Stimulated activated CD4-positive, alpha-beta T cell treated with anti-CD3 and anti-CD28 coated beads, Interleukin-2, amount 100 ng/mL, for 4 hours (primary cell): ENCODE results near the gene SLC30A2.
"Not testable (repeated sequence)": the region's sequence is repeated elsewhere in the genome, so short reads cannot be mapped to it uniquely, and the experiment has no call there.

ENCODE experiments used
- DNase-seq: peaks from one replicate; pipeline ENCODE4 v3.0.0-alpha.2; 2020; ENCODE audit warnings: low read depth

Gene SLC30A2

DNA sequence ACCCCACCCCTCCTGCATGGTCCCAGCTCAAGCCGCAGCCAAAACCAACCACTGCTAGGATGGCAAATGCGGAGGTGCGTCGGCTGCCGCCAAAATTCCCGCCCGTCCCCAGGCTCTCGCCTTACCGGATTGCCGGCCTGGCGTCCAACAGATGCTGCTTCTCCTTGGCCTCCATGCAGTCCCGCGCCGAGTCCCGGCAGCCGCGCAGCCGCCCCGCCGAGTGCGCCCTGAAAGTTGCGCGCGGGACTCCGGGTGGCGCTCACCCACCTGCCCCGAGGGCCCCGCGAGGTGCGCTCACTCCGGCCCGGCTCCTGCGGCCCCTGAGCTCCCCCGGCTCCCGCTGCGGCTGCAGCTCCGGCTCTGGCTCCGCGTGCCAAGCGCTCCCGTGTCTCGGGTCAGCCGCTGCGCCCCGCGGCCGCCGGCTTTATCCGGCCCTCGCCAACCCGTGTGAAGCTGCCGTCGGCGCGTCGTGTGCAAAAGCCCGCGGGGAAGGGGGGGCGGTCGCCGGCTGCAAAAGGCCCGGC, at the start of gene SLC30A2:
SLC30A2 (minus strand) TSS at position 397 of the 524 bp plus-strand sequence; CDS start at position 175, 222 bp downstream.
- no peak for DNase-seq

GRCh38 chr1:26094677-26095383, 48.9 kb upstream of the SLC30A2 start:
- DNase-seq: no peak

DNA sequence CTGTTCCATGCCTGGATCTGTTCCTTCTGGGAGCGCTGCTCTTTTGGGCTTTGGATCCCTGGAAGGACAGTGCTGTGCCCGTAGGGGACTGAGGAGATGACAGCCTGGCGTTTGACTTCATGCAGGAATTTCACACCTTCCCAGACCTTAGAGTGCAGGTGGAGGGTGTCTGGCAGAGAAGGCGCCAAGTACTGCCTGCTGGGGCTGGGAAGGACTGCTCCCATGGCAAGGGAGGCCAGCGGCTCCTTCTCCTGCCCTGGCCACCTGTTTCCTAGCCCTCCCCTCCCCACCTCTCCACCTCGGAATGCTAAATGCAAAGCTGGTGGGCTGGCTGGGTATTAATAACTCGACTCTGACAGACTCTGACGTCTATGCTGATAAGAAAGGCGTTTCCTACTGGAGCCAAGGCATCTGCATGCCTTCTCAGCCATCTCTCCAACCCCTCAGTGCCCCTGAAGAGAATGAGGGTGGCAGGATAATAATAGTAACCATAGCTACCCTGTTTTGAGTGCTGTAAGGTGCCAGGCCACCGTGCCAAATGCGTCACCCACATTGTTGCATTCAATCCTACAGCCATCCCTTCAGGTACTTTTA, 48.3 kb upstream of the SLC30A2 start:
- DNase-seq: no peak

DNA sequence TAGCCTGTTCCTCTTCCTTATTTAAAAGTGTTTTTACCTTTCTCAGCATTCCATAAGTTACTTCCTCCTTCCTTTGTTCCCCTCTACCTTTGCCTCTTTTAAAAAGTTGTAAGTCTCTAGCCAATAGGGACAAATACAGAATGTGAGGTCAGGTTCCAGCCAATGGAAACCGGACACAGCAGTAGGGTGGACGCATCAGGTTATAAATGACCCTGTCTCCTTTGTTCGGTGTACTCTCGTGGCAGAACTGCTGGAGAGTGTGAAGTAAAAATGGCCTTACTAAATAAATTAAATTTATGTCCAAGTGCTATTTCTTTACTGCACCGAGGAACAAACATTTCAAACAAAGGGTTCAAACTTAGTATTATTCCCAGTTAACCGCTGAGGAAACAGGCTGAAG, 47.7 kb upstream of the SLC30A2 start:
- DNase-seq: not testable (repeated sequence)

- no peak for DNase-seq
These were observed 46.5 kb upstream of the SLC30A2 start for GRCh38 chr1:26092422-26092821.

DNA sequence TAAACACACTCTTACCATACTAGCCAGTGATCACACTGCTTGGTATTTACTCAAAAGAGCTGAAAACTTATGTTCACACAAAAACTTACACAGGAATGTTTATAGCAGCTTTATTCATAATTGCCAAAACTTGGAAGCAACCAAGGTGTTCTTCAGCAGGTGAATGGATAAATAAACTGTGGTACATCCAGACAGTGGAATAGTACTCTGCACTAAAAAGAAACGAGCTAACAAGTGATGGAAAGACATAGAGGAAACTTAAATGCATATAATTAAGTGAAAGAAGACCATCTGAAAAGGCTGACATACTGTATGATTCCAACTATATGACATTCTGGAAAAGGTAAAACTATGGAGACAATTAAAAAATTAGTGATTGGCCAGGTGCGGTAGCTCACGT, 45.0 kb upstream of the SLC30A2 start:
- no peak for DNase-seq

DNA sequence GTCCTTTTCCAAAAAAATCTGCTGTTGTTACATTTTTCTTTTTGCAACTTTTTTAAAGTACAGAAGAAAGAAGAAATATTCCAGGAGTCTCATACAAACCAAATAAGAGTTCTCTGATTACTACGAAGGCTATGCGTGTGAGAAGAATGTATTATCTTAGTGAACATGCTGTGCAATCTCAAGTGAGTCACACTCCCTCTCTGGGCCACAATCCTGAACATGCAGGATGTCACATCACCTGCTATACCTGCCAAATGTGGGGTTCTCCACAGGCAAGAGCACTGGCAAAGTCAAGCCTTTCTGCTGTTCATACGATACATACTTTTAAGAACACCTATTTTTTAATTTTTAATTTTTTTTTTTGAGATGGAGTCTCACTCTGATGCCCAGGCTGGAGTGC, 43.2 kb upstream of the SLC30A2 start:
- no peak for DNase-seq

DNA sequence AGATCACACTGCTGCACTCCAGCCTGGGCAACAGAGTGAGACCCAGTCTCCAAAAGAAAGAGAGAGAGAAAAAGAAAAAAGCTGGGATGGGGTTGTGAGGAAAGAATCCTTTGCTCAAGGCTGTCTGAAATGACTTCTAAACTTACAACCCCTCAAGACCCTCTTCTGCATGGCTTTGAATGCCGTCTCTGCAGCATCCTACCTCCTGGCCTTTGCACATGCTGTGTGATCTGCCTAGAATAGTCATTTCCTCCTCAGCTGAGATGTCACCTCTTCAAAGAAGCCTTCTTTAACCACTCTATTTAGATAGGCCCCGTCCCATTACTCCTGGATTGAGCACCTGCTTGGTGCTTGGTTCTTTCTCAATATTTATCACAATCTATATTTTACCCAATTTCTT, 38.9 kb upstream of the SLC30A2 start:
- DNase-seq: no peak

- DNase-seq: no peak
These were observed 38.2 kb upstream of the SLC30A2 start for GRCh38 chr1:26084091-26084561.

DNA sequence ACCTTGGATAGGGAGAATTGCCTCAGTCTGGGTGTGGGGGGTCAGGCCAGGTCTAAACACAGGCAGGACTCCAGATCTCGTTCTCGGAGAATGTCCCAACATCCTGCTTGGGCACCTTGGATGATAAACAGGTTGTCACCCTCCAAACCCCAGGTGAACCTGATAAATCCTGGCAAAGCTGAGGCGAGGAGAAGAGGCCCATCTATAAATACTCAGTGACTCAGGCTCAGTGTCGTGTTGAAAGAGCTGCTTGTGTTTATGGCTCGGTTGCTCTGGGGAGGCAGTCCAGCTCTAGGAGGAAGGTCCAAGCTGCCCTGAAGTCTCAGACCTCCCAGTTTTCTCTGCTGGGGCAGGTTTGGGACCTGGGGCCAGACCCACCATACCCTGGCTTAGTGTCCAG, 37.3 kb upstream of the SLC30A2 start:
- DNase-seq: no peak

DNA sequence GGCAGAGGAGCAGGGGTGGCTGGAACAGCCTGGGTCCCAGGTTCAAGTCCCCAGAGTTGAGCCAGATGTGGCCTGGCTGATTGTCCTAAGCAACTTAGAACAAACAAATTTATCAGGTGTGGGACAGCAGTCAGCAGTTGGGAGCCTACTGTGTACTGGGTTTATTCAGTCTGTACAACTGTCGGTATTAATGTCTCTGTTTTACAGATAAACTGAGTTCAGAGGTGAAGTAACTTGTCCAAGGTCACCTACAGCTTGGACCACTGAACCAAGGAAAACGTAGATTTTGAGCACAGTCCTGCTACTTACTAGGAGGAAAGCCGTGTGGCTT, 36.1 kb upstream of the SLC30A2 start:
- no peak for DNase-seq

GRCh38 chr1:26081267-26082019, 35.5 kb upstream of the SLC30A2 start:
- DNase-seq: no peak

- DNase-seq: no peak
These were observed 34.3 kb upstream of the SLC30A2 start for GRCh38 chr1:26079960-26080814.

GRCh38 chr1:26079178-26079563, 33.3 kb upstream of the SLC30A2 start:
- DNase-seq: no peak

GRCh38 chr1:26078286-26079177, 32.6 kb upstream of the SLC30A2 start:
- no peak for DNase-seq

- DNase-seq: no peak
These were observed 31.6 kb upstream of the SLC30A2 start for GRCh38 chr1:26077524-26077923.

- DNase-seq: no peak
These were observed 29.7 kb upstream of the SLC30A2 start for GRCh38 chr1:26075421-26076144.

DNA sequence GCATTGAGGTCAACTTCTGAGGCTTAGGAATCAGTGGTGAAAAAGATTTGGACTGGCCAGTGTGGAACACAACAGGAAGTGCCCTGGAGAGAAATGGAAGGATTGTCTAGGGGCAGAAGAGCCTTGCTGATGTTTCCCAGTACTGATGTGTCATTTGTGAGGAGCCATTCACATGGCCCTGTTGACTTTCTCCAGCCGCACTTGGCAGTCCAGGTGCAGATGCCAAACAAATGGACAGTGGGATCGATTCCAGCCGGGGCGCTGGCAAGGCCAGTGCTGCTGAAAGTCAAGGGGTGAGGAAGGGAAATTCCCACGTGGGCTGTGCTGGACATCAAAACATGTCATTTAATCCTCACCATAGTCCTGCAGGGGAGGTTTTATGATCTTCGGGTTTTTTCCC, 26.4 kb upstream of the SLC30A2 start:
- DNase-seq: no peak

DNA sequence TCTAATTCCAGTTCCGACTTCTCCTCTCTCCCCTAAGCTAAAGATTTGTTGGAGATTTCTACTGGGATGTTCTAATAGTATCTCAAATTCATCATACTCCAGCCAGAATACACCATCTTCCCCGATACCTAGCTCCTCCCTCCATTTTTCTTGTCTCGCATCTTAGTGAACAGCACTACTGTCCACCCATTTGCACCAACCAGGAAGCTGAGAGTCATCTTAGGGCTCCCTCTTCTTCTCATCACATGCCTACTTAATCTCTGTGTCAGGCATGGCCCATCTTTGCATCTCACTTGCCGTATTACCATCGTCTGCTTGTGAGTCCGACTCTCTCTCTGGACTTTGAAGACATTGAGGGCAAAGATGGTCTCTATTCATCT, 25.0 kb upstream of the SLC30A2 start:
- no peak for DNase-seq

- DNase-seq: no peak
These were observed 24.5 kb upstream of the SLC30A2 start for GRCh38 chr1:26070296-26070962.
